OCI-LY7 (cell line): ENCODE measurements around the gene SLCO1A2. TPM values are rescaled to one million over a fixed set of nuclear protein-coding genes. Genes with fewer than 3 reads are reported as not detected.

ENCODE experiments used
- BruUV-seq: library from RNA; stranded (reverse); fragments of 400-500 nt; replicated peaks from 2 replicates; lab custom pipeline; 2021; lab: Mats Ljungman, UMichigan
- CTCF ChIA-PET: fragments of 300-600 bp; sonication (Branson Sonifier 250); formaldehyde crosslinking; loops from one replicate; lab custom pipeline; 2022; ENCODE audit warnings: antibody characterized with exemption; ENCODE audit not compliant: unreplicated experiment; lab: Charles Lee
- POLR2A ChIA-PET: fragments of 300-600 bp; sonication (Branson Sonifier 250); formaldehyde crosslinking; loops from one replicate; lab custom pipeline; 2022; ENCODE audit warnings: antibody characterized with exemption; lab: Charles Lee
- DNase-seq: peaks from one replicate; pipeline ENCODE4 v3.0.0-alpha.2; 2015; ENCODE audit warnings: low spot score
- H2AFZ ChIP-seq: fragments of 200-600 bp; sonication (generic), shearing (Covaris generic); 2 replicates; pipeline ENCODE4 v1.6.1; 2014; ENCODE audit warnings: mild to moderate bottlenecking, antibody characterized with exemption, low read length, moderate library complexity
- H3K27ac ChIP-seq: fragments of 200-600 bp; sonication (generic); 2 replicates; pipeline ENCODE4 v1.5.1; 2014; ENCODE audit warnings: mixed run types, low read depth, mild to moderate bottlenecking, moderate library complexity, low read length, inconsistent platforms; ENCODE audit not compliant: poor library complexity, severe bottlenecking
- H3K36me3 ChIP-seq: fragments of 200-600 bp; sonication (generic); 2 replicates; pipeline ENCODE4 v1.6.1; 2014; ENCODE audit warnings: mild to moderate bottlenecking, antibody characterized with exemption, low read length, moderate library complexity, mixed read lengths; ENCODE audit not compliant: insufficient read depth
- H3K4me1 ChIP-seq: fragments of 200-600 bp; sonication (generic); 2 replicates; pipeline ENCODE4 v1.5.1; 2014; ENCODE audit warnings: mild to moderate bottlenecking, low read length; ENCODE audit not compliant: insufficient read depth, poor library complexity, severe bottlenecking
- H3K4me2 ChIP-seq: fragments of 200-600 bp; sonication (generic); 2 replicates; pipeline ENCODE4 v1.6.1; 2014; ENCODE audit warnings: mild to moderate bottlenecking, low read length
- H3K4me3 ChIP-seq: fragments of 200-600 bp; sonication (generic); 2 replicates; pipeline ENCODE4 v1.5.1; 2014; ENCODE audit warnings: mild to moderate bottlenecking, low read depth, low read length; ENCODE audit not compliant: poor library complexity, severe bottlenecking
- H3K79me2 ChIP-seq: fragments of 200-600 bp; sonication (generic); 2 replicates; pipeline ENCODE4 v1.6.1; 2016; ENCODE audit warnings: low read depth, mild to moderate bottlenecking, low read length, moderate library complexity, mixed read lengths; ENCODE audit not compliant: insufficient read depth
- H3K9me2 ChIP-seq: fragments of 200-600 bp; sonication (generic); 2 replicates; pipeline ENCODE4 v1.6.1; 2016; ENCODE audit warnings: mild to moderate bottlenecking, low read length, mixed read lengths; ENCODE audit not compliant: insufficient read depth
- H3K9me3 ChIP-seq: fragments of 200-600 bp; sonication (generic); 2 replicates; pipeline ENCODE4 v1.6.1; 2014; ENCODE audit warnings: mild to moderate bottlenecking, mixed run types, low read length, mixed read lengths
- H4K20me1 ChIP-seq: fragments of 200-600 bp; sonication (generic); 2 replicates; pipeline ENCODE4 v1.6.1; 2014; ENCODE audit warnings: mild to moderate bottlenecking, antibody characterized with exemption, low read length, moderate library complexity, mixed read lengths; ENCODE audit not compliant: insufficient read depth
- CTCF ChIP-seq: fragments of 200-600 bp; sonication (generic); conservative IDR thresholded peaks from 2 replicates; pipeline ENCODE4 v1.5.1; 2014; ENCODE audit warnings: mild to moderate bottlenecking, antibody characterized with exemption, low read length, moderate library complexity, mixed read lengths
- EZH2phosphoT487 ChIP-seq: fragments of 200-600 bp; sonication (generic); IDR thresholded peaks from 2 replicates; pipeline ENCODE4 v1.6.1; 2018; ENCODE audit warnings: low read depth, borderline replicate concordance, mild to moderate bottlenecking, mixed run types, antibody characterized with exemption, low read length, moderate library complexity, mixed read lengths
- intact Hi-C: fragments of 100-400 bp; cut with micrococcal nuclease; formaldehyde crosslinking; loops from one replicate; pipeline ENCODE4 v1.10.0; 2022; ENCODE audit not compliant: unreplicated experiment
- total RNA-seq, 2 experiments: library from RNA; depleted of rRNA in 1 of 2; stranded (reverse); fragments of >200 nt in 1 of 2; shearing (Covaris generic) in 1 of 2; gene quantifications; 2 replicates each; pipeline ENCODE4 v1.2.3, GENCODE V29; 2014 to 2022

Gene SLCO1A2
- total RNA-seq, 2 experiments from 2014 or later = not detected

GRCh38 chr12:21308785-21309184 lies 25.9 kb downstream of the SLCO1A2 start:
- Histone ChIP-seq H3K27ac (no peak overlapping the region), H4K20me1 (no peaks in the 10 kb centered on the region), H3K4me1 (no peaks in the 10 kb centered on the region), H3K36me3 (no peaks in the 10 kb centered on the region), H3K9me2 (no peaks in the 10 kb centered on the region), H3K9me3 (no peaks in the 10 kb centered on the region), H3K79me2 (no peaks in the 10 kb centered on the region), H3K4me2 (no peak overlapping the region), H2AFZ (no peak overlapping the region), H3K4me3 (no peak overlapping the region)
- ChIA-PET POLR2A (no interaction called here), CTCF (no interaction called here)
- TF ChIP-seq CTCF (no peak), EZH2phosphoT487 (no peak)
- intact Hi-C loops = no loop called here
- no TSS peak for BruUV-seq
- DNase-seq = no peak

GRCh38 chr12:21305661-21306060 lies 29.1 kb downstream of the SLCO1A2 start:
- Histone ChIP-seq H3K4me3 (no peak overlapping the region), H3K4me1 (no peaks in the 10 kb centered on the region), H3K36me3 (no peaks in the 10 kb centered on the region), H2AFZ (no peak overlapping the region), H3K9me3 (no peaks in the 10 kb centered on the region), H3K27ac (no peak overlapping the region), H3K79me2 (no peaks in the 10 kb centered on the region), H3K9me2 (no peaks in the 10 kb centered on the region), H3K4me2 (no peak overlapping the region), H4K20me1 (no peaks in the 10 kb centered on the region)
- no TSS peak for BruUV-seq
- POLR2A ChIA-PET = no interaction called here
- CTCF ChIA-PET = no interaction called here
- DNase-seq = no peak
- TF ChIP-seq EZH2phosphoT487 (no peak), CTCF (no peak)
- intact Hi-C loops = no loop called here

- TF ChIP-seq EZH2phosphoT487 = no peak
- no peak for TF ChIP-seq CTCF
- H4K20me1 ChIP-seq = no peaks in the 10 kb centered on the region
- CTCF ChIA-PET = no interaction called here
Observed at GRCh38 chr12:21300632-21301031, 34.1 kb downstream of the SLCO1A2 start.

More at GRCh38 chr12:21300632-21301031, 34.1 kb downstream of the SLCO1A2 start:
- Histone ChIP-seq H3K4me1 (no peaks in the 10 kb centered on the region), H3K9me3 (no peaks in the 10 kb centered on the region), H3K27ac (no peak overlapping the region), H3K4me2 (no peak overlapping the region), H3K4me3 (no peak overlapping the region), H2AFZ (no peak overlapping the region), H3K36me3 (no peaks in the 10 kb centered on the region), H3K79me2 (no peaks in the 10 kb centered on the region), H3K9me2 (no peaks in the 10 kb centered on the region)
- intact Hi-C loops = no loop called here
- no TSS peak for BruUV-seq
- POLR2A ChIA-PET = interaction anchor here (1.2 kb wide), 1 partner anchor 18 kb away, joined by 3 read pairs; no protein-coding TSS in a partner anchor
- no peak for DNase-seq
